OCI-LY1 (cell line): ENCODE results near the gene SLC25A33.

ENCODE experiments used
- H2AFZ ChIP-seq: fragments of 200-600 bp; sonication (generic), shearing (Covaris generic); 2 replicates; pipeline ENCODE4 v1.6.0; 2014; ENCODE audit warnings: antibody characterized with exemption, mild to moderate bottlenecking, low read length
- H3F3A ChIP-seq: fragments of 200-600 bp; sonication (generic), shearing (Covaris generic); 2 replicates; pipeline ENCODE4 v1.6.0; 2014; ENCODE audit warnings: mild to moderate bottlenecking, antibody characterized with exemption, low read length, moderate library complexity; ENCODE audit not compliant: insufficient read depth
- H3K27ac ChIP-seq: fragments of 200-600 bp; sonication (generic); 2 replicates; pipeline ENCODE4 v1.5.1; 2014; ENCODE audit warnings: low read length, mixed run types, mild to moderate bottlenecking, low read depth; ENCODE audit not compliant: poor library complexity, severe bottlenecking
- H3K27me3 ChIP-seq: fragments of 200-600 bp; sonication (generic); 2 replicates; pipeline ENCODE4 v1.6.0; 2014; ENCODE audit warnings: antibody characterized with exemption, mild to moderate bottlenecking, low read length, moderate library complexity; ENCODE audit not compliant: insufficient read depth
- H3K36me3 ChIP-seq: fragments of 200-600 bp; sonication (generic); 2 replicates; pipeline ENCODE4 v1.6.1; 2014; ENCODE audit warnings: mild to moderate bottlenecking, antibody characterized with exemption, low read length, moderate library complexity, mixed read lengths; ENCODE audit not compliant: insufficient read depth
- H3K4me1 ChIP-seq: fragments of 200-600 bp; sonication (generic); 2 replicates; pipeline ENCODE4 v1.5.1; 2014; ENCODE audit warnings: mild to moderate bottlenecking, low read length, moderate library complexity; ENCODE audit not compliant: insufficient read depth, severe bottlenecking
- H3K4me2 ChIP-seq: fragments of 200-600 bp; sonication (generic), shearing (Covaris generic); 2 replicates; pipeline ENCODE4 v1.6.1; 2014; ENCODE audit warnings: low read length
- H3K4me3 ChIP-seq: fragments of 200-600 bp; sonication (generic); 2 replicates; pipeline ENCODE4 v1.5.1; 2014; ENCODE audit warnings: low read length, low read depth, mild to moderate bottlenecking, mixed read lengths; ENCODE audit not compliant: poor library complexity, severe bottlenecking
- H3K79me2 ChIP-seq: fragments of 200-600 bp; shearing (Covaris generic); 2 replicates; pipeline ENCODE4 v1.6.1; 2016; ENCODE audit warnings: mixed run types, low read length, mixed read lengths; ENCODE audit not compliant: insufficient read depth
- H3K9ac ChIP-seq: fragments of 200-600 bp; sonication (generic), shearing (Covaris generic); 2 replicates; pipeline ENCODE4 v1.6.1; 2014; ENCODE audit warnings: mild to moderate bottlenecking, low read length, mixed read lengths
- H3K9me2 ChIP-seq: fragments of 200-600 bp; sonication (generic), shearing (Covaris generic); 2 replicates; pipeline ENCODE4 v1.6.1; 2014; ENCODE audit warnings: low read depth, mild to moderate bottlenecking, low read length, mixed read lengths
- H3K9me3 ChIP-seq: fragments of 200-600 bp; shearing (Covaris generic); 2 replicates; pipeline ENCODE4 v1.6.1; 2014; ENCODE audit warnings: low read length, mixed read lengths
- H4K20me1 ChIP-seq: fragments of 200-600 bp; sonication (generic), shearing (Covaris generic); 2 replicates; pipeline ENCODE4 v1.6.0; 2016; ENCODE audit warnings: mild to moderate bottlenecking, low read length; ENCODE audit not compliant: insufficient read depth
- EZH2 ChIP-seq: fragments of 200-600 bp; sonication (generic), shearing (Covaris generic); IDR thresholded peaks from 2 replicates; pipeline ENCODE4 v1.8.0; 2017; ENCODE audit warnings: borderline replicate concordance, mixed run types, mild to moderate bottlenecking, antibody characterized with exemption, low read length, moderate library complexity, mixed read lengths
- TF ChIP-seq, protein P1 (sequence below): fragments of 200-600 bp; sonication (generic), shearing (Covaris generic); IDR thresholded peaks from 2 replicates; pipeline ENCODE4 v1.5.1; 2017; ENCODE audit warnings: mild to moderate bottlenecking, antibody characterized with exemption, low read length, moderate library complexity, mixed read lengths

Gene SLC25A33

GRCh38 chr1:9591669-9592509 is 52.6 kb downstream of the SLC25A33 start:
- no peak overlapping the region for H2AFZ ChIP-seq
- peaks cover 11% of the 10 kb centered on the region; the same call in 1 of the 2 replicates for H3K36me3 ChIP-seq
- peak overlapping the region; percentile 89 for H3K4me3 ChIP-seq
- TF ChIP-seq, protein P1, sequence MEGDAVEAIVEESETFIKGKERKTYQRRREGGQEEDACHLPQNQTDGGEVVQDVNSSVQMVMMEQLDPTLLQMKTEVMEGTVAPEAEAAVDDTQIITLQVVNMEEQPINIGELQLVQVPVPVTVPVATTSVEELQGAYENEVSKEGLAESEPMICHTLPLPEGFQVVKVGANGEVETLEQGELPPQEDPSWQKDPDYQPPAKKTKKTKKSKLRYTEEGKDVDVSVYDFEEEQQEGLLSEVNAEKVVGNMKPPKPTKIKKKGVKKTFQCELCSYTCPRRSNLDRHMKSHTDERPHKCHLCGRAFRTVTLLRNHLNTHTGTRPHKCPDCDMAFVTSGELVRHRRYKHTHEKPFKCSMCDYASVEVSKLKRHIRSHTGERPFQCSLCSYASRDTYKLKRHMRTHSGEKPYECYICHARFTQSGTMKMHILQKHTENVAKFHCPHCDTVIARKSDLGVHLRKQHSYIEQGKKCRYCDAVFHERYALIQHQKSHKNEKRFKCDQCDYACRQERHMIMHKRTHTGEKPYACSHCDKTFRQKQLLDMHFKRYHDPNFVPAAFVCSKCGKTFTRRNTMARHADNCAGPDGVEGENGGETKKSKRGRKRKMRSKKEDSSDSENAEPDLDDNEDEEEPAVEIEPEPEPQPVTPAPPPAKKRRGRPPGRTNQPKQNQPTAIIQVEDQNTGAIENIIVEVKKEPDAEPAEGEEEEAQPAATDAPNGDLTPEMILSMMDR = no peak
- TF ChIP-seq EZH2 = no peak
- H3K9me2 ChIP-seq = no peaks in the 10 kb centered on the region
- peak overlapping the region; percentile 55 for H3K27ac ChIP-seq
- no peaks in the 10 kb centered on the region for H3K27me3 ChIP-seq
- H3K4me2 ChIP-seq = peak overlapping the region; percentile 94
- H3F3A ChIP-seq = no peaks in the 10 kb centered on the region; the same call in 1 of the 2 replicates
- H4K20me1 ChIP-seq = no peaks in the 10 kb centered on the region
- H3K4me1 ChIP-seq = peaks cover 52% of the 10 kb centered on the region
- H3K9me3 ChIP-seq = no peaks in the 10 kb centered on the region
- peaks cover 38% of the 10 kb centered on the region for H3K79me2 ChIP-seq
- peak overlapping the region; percentile 85; the same call in 1 of the 2 replicates for H3K9ac ChIP-seq

GRCh38 chr1:9592510-9593075 is 53.3 kb downstream of the SLC25A33 start:
- Histone ChIP-seq H2AFZ (no peak overlapping the region), H3K4me2 (peak overlapping the region; percentile 94), H4K20me1 (no peaks in the 10 kb centered on the region), H3K27me3 (no peaks in the 10 kb centered on the region), H3K9ac (no peak overlapping the region; the same call in 1 of the 2 replicates), H3K9me3 (no peaks in the 10 kb centered on the region), H3K9me2 (no peaks in the 10 kb centered on the region), H3K4me3 (peak overlapping the region; percentile 89), H3K36me3 (peaks cover 18% of the 10 kb centered on the region; the same call in 1 of the 2 replicates), H3K79me2 (peaks cover 38% of the 10 kb centered on the region), H3K4me1 (peaks cover 52% of the 10 kb centered on the region), H3F3A (no peaks in the 10 kb centered on the region), H3K27ac (peak overlapping the region; percentile 63)
- TF ChIP-seq, protein P1 = no peak
- no peak for TF ChIP-seq EZH2

DNA sequence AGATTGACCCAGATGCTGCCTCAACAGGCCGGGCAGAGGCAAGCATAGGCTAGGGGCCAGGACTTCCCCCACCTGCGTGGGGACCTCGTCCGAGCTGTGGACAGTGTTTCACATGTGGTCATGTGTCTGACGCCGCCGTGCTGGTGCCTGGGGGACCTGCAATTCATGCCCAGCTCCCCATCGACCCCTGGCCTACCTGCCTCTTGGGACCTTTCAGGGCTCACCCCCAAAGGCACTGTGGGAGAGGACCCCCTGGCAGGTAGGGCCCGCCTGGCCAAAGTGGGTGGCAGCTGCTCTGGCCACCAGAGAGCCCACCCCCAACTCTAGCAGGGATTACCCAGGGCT is 53.9 kb downstream of the SLC25A33 start:
- Histone ChIP-seq H3K27me3 (no peaks in the 10 kb centered on the region), H3K9me2 (no peaks in the 10 kb centered on the region), H2AFZ (no peak overlapping the region), H3K36me3 (peaks cover 23% of the 10 kb centered on the region; the same call in 1 of the 2 replicates), H3K4me2 (peak overlapping the region; percentile 94), H3F3A (no peaks in the 10 kb centered on the region), H3K27ac (peak overlapping the region; percentile 63), H3K9me3 (no peaks in the 10 kb centered on the region), H3K4me3 (peak overlapping the region; percentile 32), H4K20me1 (no peaks in the 10 kb centered on the region), H3K4me1 (peaks cover 50% of the 10 kb centered on the region), H3K9ac (peak overlapping the region; percentile 22; the same call in 1 of the 2 replicates), H3K79me2 (peaks cover 38% of the 10 kb centered on the region)
- no peak for TF ChIP-seq EZH2
- TF ChIP-seq, protein P1 = no peak
